ENCODE data around the gene RPL15. TPM values are rescaled to one million over a fixed set of nuclear protein-coding genes. Genes with fewer than 3 reads are reported as not detected.
"Not testable (repeated sequence)": the region's sequence is repeated elsewhere in the genome, so short reads cannot be mapped to it uniquely, and the experiment has no call there.

Gene RPL15
- total and polyA plus RNA-seq, 3 experiments from 2014 or later: 2,200 to 4,233 (median 2,237) TPM

DNA sequence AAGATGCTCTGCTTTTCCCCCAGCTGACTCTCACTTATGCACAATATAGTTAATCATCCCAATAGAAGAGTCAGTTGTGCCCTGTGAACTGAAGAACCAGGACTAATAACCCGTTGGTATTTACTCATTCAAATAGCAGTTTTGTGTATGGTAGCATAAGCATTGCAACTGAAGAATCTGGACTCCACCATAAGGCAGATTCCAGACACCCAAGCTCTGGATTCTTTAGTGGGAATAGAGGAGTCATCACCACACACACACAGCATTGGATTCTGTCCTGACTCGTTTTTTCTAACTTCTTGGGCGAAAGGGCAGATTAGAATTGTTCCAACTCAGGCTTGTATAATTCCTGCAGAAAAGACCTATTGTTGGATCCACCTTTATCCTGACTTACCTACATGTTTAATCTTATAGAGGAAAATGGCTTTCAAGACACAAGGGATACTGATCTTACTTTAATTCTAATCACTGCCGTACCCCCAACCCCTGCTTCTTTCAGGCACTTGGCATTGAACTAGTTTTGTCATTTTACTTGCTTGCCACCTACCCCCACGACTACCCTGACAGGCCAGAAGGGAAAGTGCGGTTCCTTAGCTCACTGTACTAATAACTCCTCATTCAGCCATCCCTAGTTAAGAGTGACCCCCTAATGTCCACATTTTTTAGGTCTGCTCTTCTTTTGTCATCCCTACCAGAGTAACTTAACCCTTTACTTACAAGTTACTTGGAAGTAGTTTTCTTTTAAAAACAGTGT, 42.4 kb upstream of the RPL15 start:
- H3K36me3 ChIP-seq (ENCODE audit: insufficient read depth, low read length): no peaks in the 10 kb centered on the region
- H3K27me3 ChIP-seq (ENCODE audit: insufficient read depth, low read length, poor library complexity, severe bottlenecking): no peaks in the 10 kb centered on the region
- Mint-ChIP-seq H3K4me1 (peaks cover 27 to 51% (median 28%) of the 10 kb centered on the region in 3 donors), H3K4me3 (no peak overlapping the region), H3K9me3 (no peaks in the 10 kb centered on the region), H3K27me3 (peaks cover 0 to 1% of the 10 kb centered on the region in 2 donors), H3K36me3 (peaks cover 0 to 1% (median 0%) of the 10 kb centered on the region in 3 donors), H3K27ac (peak overlapping the region in 1 of 8 donors; percentile 25)
- H3K9me3 ChIP-seq (ENCODE audit: low read length): no peaks in the 10 kb centered on the region
- CTCF ChIA-PET: no interaction called here
- POLR2A ChIA-PET: no interaction called here
- H3K4me1 ChIP-seq (ENCODE audit: insufficient read depth, low read length): no peaks in the 10 kb centered on the region
- no peak overlapping the region for H3K4me3 ChIP-seq (ENCODE audit: low read length)
- no peak overlapping the region for H3K27ac ChIP-seq (ENCODE audit: low read depth, low read length)
- DNase-seq: no peak

DNA sequence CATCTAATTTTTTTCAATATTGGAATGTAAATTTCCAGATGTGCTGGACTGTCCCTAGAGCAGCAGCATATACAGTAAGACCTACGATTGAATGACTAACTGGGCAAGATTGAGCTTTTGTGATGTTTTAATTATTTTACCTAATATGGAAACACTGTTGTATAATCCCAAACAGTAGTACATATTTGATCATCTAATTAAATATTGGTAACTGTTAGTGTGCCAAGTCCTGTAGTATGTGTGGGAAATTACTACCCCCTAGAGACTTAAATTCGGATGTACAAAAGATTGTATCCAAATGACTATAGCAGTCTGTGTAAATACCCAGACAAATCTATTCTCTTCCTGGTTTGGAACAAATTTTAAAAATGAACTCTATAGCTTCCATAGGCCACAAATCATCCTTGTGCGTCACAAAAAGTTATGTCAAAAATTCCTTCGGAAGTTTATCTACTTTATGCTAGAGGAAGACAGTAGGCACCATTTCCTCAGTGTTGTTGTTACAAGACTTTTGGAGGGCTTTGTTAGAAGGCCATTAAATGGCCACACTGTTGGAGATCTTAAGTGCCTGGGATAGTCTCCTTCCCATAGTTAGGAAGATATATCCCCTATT, 41.7 kb upstream of the RPL15 start:
- Histone ChIP-seq H3K27ac (ENCODE audit: low read depth, low read length) (no peak overlapping the region), H3K4me1 (ENCODE audit: insufficient read depth, low read length) (peaks cover 3% of the 10 kb centered on the region), H3K9me3 (ENCODE audit: low read length) (no peaks in the 10 kb centered on the region), H3K4me3 (ENCODE audit: low read length) (no peak overlapping the region), H3K36me3 (ENCODE audit: insufficient read depth, low read length) (no peaks in the 10 kb centered on the region), H3K27me3 (ENCODE audit: insufficient read depth, low read length, poor library complexity, severe bottlenecking) (no peaks in the 10 kb centered on the region)
- CTCF ChIA-PET: no interaction called here
- H3K27me3 Mint-ChIP-seq: peaks cover 0 to 1% of the 10 kb centered on the region in 2 donors
- POLR2A ChIA-PET: no interaction called here
- H3K9me3 Mint-ChIP-seq: no peaks in the 10 kb centered on the region
- H3K36me3 Mint-ChIP-seq: peaks cover 0 to 3% (median 0%) of the 10 kb centered on the region in 3 donors
- H3K27ac Mint-ChIP-seq: peak overlapping the region in 1 of 8 donors; percentile 25
- no peak for DNase-seq
- no peak overlapping the region for H3K4me3 Mint-ChIP-seq
- H3K4me1 Mint-ChIP-seq: peaks cover 26 to 48% (median 27%) of the 10 kb centered on the region in 3 donors

DNA sequence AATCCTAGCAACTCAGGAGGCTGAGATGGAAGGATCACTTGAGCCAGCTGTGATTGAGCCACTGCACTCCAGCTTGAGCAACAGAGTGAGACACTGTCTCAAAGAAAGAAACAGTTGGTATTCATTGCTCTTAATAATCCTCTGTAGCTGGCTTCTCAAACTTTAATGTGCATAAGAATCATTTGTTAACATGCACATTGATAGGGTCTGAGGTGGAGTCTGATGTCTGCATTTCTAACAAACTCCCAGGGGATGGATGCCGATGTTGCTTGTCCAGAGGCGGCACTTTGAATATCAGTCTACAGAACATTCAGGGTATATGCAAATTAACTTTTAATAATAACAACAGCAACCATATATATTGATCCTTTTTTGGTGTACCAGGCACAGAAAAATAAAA, 40.0 kb upstream of the RPL15 start:
- H3K4me1 ChIP-seq (ENCODE audit: insufficient read depth, low read length): peaks cover 8% of the 10 kb centered on the region
- POLR2A ChIA-PET: no interaction called here
- H3K27me3 ChIP-seq (ENCODE audit: insufficient read depth, low read length, poor library complexity, severe bottlenecking): no peaks in the 10 kb centered on the region
- no peak overlapping the region for H3K4me3 ChIP-seq (ENCODE audit: low read length)
- no peak overlapping the region for H3K4me3 Mint-ChIP-seq
- H3K9me3 ChIP-seq (ENCODE audit: low read length): no peaks in the 10 kb centered on the region
- H3K27me3 Mint-ChIP-seq: peaks cover 0 to 1% of the 10 kb centered on the region in 2 donors
- H3K9me3 Mint-ChIP-seq: no peaks in the 10 kb centered on the region
- H3K27ac ChIP-seq (ENCODE audit: low read depth, low read length): no peak overlapping the region
- CTCF ChIA-PET: no interaction called here
- H3K27ac Mint-ChIP-seq: peak overlapping the region in 3 of 8 donors; percentile 14 to 66 (median 26)
- peaks cover 0 to 11% (median 8%) of the 10 kb centered on the region in 3 donors for H3K36me3 Mint-ChIP-seq
- no peaks in the 10 kb centered on the region for H3K36me3 ChIP-seq (ENCODE audit: insufficient read depth, low read length)
- H3K4me1 Mint-ChIP-seq: peaks cover 37 to 64% (median 42%) of the 10 kb centered on the region in 3 donors
- DNase-seq: no peak

DNA sequence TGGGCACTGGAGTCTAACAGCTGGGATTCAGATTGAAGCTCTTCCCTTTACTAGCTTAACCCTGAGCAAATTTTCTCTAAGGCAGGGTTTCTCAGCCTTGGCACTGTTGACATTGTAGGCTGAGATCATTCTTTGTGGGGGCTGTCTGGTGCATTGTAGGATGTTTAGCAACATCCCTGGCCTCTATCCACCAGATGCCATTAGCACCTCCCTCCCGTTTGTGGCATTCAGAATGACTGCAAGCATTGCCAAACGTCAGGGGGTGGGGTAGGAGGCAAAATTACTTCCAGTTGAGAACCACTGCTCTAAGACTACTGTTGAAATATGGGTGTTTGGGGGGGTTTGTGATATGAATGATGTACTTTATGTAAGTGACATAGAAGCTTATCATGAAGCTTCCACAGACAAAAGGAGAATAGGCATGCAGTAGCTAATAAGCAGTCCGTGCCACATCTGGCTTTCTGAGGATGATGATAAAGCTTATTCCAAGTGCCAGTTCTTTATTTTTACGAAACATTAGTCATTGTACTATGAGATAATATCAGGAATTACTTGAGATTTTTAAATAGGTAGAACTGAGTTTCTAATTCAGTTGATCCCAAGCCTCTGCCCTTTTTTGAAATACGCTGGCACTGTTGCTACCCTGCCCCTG, 39.5 kb upstream of the RPL15 start:
- Histone ChIP-seq H3K27me3 (ENCODE audit: insufficient read depth, low read length, poor library complexity, severe bottlenecking) (no peaks in the 10 kb centered on the region), H3K9me3 (ENCODE audit: low read length) (no peaks in the 10 kb centered on the region), H3K27ac (ENCODE audit: low read depth, low read length) (no peak overlapping the region), H3K4me3 (ENCODE audit: low read length) (no peak overlapping the region), H3K4me1 (ENCODE audit: insufficient read depth, low read length) (peaks cover 8% of the 10 kb centered on the region), H3K36me3 (ENCODE audit: insufficient read depth, low read length) (no peaks in the 10 kb centered on the region)
- Mint-ChIP-seq H3K27ac (peak overlapping the region in 3 of 8 donors; percentile 1 to 66 (median 26)), H3K4me3 (no peak overlapping the region), H3K4me1 (peaks cover 37 to 66% (median 42%) of the 10 kb centered on the region in 3 donors), H3K9me3 (no peaks in the 10 kb centered on the region), H3K27me3 (peaks cover 0 to 1% of the 10 kb centered on the region in 2 donors), H3K36me3 (peaks cover 0 to 15% (median 9%) of the 10 kb centered on the region in 3 donors)
- ChIA-PET POLR2A (no interaction called here), CTCF (no interaction called here)
- no peak for DNase-seq

DNA sequence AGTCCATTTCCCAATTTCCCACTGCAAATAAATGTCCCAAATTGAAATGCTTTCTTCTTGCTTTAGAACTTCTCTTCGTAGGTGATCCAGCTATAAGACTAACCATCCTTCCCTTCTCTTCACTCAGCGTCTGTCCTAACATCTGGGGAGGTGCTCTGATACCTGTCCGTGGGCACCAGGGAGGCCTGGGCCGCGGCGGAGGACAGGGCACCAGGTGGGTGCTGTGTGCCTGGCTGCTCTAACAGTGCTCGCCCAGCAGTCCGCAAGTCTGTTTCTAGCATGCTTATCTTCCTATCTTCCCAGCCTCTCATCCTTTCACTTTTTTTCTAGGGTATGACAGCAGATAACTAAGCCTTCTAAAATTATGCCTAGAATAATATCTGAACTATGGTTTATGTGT, 37.4 kb upstream of the RPL15 start:
- H3K9me3 ChIP-seq (ENCODE audit: low read length): no peaks in the 10 kb centered on the region
- Mint-ChIP-seq H3K36me3 (peaks cover 0 to 20% (median 9%) of the 10 kb centered on the region in 3 donors), H3K27me3 (peaks cover 0 to 1% of the 10 kb centered on the region in 2 donors), H3K4me3 (no peak overlapping the region), H3K9me3 (no peaks in the 10 kb centered on the region), H3K4me1 (peaks cover 33 to 63% (median 35%) of the 10 kb centered on the region in 3 donors), H3K27ac (peak overlapping the region in 2 of 8 donors; percentile 39 to 99)
- H3K27ac ChIP-seq (ENCODE audit: low read depth, low read length): no peak overlapping the region
- CTCF ChIA-PET: no interaction called here
- DNase-seq: no peak
- H3K4me3 ChIP-seq (ENCODE audit: low read length): no peak overlapping the region
- H3K36me3 ChIP-seq (ENCODE audit: insufficient read depth, low read length): no peaks in the 10 kb centered on the region
- no peaks in the 10 kb centered on the region for H3K27me3 ChIP-seq (ENCODE audit: insufficient read depth, low read length, poor library complexity, severe bottlenecking)
- POLR2A ChIA-PET: no interaction called here
- H3K4me1 ChIP-seq (ENCODE audit: insufficient read depth, low read length): peaks cover 8% of the 10 kb centered on the region

DNA sequence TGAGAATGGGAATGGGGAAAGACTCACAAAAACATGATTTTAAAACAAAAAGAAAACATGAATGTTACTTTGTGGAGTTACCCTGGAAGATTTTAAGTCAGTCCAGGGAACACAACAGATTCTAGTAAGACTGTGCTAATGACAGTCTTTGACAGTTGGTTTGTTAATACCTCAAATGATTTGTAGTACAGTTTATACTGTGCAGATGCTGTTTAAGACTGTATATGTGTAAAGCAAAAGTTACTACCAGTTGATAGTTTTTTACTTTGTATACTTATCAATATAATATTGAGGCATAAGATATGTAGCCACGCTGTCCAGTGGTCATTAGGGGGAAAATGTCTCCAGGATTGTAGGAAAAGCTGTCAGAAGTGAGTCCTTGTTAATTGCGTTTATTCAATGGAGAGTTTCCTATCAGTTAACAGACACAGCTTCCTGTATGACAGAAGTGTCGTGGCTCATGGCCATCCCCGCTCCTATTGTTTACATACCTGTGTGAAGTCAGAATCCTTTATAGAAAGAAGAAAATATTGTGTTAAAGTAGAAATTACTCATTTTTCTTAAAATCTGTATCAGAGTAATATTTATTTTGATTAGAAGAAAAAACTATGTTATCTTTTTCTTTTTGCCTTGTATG, 36.1 kb upstream of the RPL15 start:
- DNase-seq: no peak
- no peak overlapping the region for H3K4me3 ChIP-seq (ENCODE audit: low read length)
- peaks cover 0 to 22% (median 9%) of the 10 kb centered on the region in 3 donors for H3K36me3 Mint-ChIP-seq
- no peak overlapping the region for H3K4me3 Mint-ChIP-seq
- peaks cover 8% of the 10 kb centered on the region for H3K4me1 ChIP-seq (ENCODE audit: insufficient read depth, low read length)
- peaks cover 27 to 57% (median 28%) of the 10 kb centered on the region in 3 donors for H3K4me1 Mint-ChIP-seq
- no peaks in the 10 kb centered on the region for H3K27me3 ChIP-seq (ENCODE audit: insufficient read depth, low read length, poor library complexity, severe bottlenecking)
- H3K36me3 ChIP-seq (ENCODE audit: insufficient read depth, low read length): no peaks in the 10 kb centered on the region
- peak overlapping the region in 5 of 8 donors; percentile 2 to 93 (median 30) for H3K27ac Mint-ChIP-seq
- ChIA-PET POLR2A (no interaction called here), CTCF (no interaction called here)
- no peak overlapping the region for H3K27ac ChIP-seq (ENCODE audit: low read depth, low read length)
- peaks cover 0 to 1% of the 10 kb centered on the region in 2 donors for H3K27me3 Mint-ChIP-seq
- H3K9me3 ChIP-seq (ENCODE audit: low read length): no peaks in the 10 kb centered on the region
- H3K9me3 Mint-ChIP-seq: no peaks in the 10 kb centered on the region

DNA sequence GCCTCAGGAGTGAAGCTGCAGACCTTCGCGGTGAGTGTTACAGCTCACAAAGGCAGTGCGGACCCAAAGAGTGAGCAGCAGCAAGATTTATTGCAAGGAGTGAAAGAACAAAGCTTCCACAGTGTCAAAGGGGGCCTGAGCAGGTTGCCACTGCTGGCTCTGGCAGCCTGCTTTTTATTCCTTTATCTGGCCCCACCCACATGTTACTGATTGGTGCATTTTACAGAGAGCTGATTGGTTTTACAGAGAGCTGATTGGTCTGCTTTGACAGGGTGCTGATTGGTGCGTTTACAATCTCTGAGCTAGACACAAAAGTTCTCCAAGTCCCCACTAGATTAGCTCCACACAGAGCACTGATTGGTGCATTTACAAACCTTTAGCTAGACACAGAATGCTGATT, 34.9 kb upstream of the RPL15 start:
- CTCF ChIA-PET, POLR2A ChIA-PET: not testable (repeated sequence)

More for the DNA sequence above, 34.9 kb upstream of the RPL15 start:
- not testable (repeated sequence) for H3K27me3 ChIP-seq (ENCODE audit: insufficient read depth, low read length, poor library complexity, severe bottlenecking); H3K4me3 ChIP-seq (ENCODE audit: low read length); DNase-seq; H3K27me3 Mint-ChIP-seq; H3K27ac ChIP-seq (ENCODE audit: low read depth, low read length); H3K9me3 Mint-ChIP-seq; H3K9me3 ChIP-seq (ENCODE audit: low read length); H3K4me1 ChIP-seq (ENCODE audit: insufficient read depth, low read length); H3K4me3 Mint-ChIP-seq; H3K36me3 ChIP-seq (ENCODE audit: insufficient read depth, low read length)
- peaks cover 21 to 45% (median 22%) of the 10 kb centered on the region in 3 donors for H3K4me1 Mint-ChIP-seq
- peak overlapping the region in 4 of 8 donors; percentile 26 to 64 (median 31) for H3K27ac Mint-ChIP-seq
- peaks cover 0 to 22% (median 12%) of the 10 kb centered on the region in 3 donors for H3K36me3 Mint-ChIP-seq
